Astrocyte of the cerebellum (primary cell): Measurements from ENCODE around the gene SUPT6H.
A peak's percentile ranks its signal among the peaks of the same experiment; 100 is the strongest.

ENCODE experiments used
- DNase-seq: peaks from one replicate; pipeline ENCODE4 v3.0.0-alpha.2; 2011; ENCODE audit warnings: low read depth
- H3K4me3 ChIP-seq: 2 replicates; pipeline ENCODE4 v1.5.1; 2011; ENCODE audit warnings: mild to moderate bottlenecking, low read depth, low read length, moderate library complexity
- CTCF ChIP-seq: IDR thresholded peaks from 2 replicates; pipeline ENCODE4 v1.5.1; 2012; ENCODE audit warnings: low read length, low read depth, moderate library complexity, mild to moderate bottlenecking; ENCODE audit errors: missing control alignments
- in situ Hi-C: cut with HindIII; loops from 2 replicates; pipeline ENCODE4 v1.10.0; 2017; ENCODE audit warnings: low sequenced_read_pairs

The SUPT6H gene

DNA sequence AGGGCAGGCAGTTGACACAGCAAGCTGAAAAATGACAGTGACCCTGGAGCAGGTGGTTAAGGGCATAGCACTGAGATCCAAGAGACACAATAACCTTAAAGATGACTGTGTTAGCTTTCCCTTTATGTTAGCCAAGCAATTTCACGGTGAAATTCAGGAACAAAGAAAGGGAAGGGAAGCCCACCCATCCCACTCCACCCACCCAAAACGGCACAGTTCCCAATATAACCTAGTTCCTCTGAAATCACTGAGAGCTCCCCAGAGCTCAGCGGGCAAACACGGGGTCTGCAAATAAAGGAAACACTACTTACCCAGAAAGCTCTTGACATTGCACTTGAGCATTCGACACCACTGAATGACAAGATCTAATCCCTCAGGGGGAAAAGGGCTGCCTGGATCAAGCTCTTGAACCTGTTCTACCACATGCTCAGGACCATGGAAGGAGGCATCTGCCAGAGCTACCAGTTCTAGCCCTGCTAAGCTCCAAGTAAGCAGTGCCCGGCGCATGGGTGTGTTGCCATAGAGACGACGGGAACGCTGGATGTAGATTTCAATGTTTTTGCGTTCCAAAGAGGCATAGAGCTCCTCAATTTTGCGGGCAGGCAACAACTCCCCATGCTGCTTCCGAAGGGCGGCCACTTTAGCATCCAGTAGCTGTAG, 27.7 kb upstream of the SUPT6H start:
- TF ChIP-seq CTCF: no peak
- in situ Hi-C loops: no loop called here
- no peak overlapping the region for H3K4me3 ChIP-seq
- no peak for DNase-seq

DNA sequence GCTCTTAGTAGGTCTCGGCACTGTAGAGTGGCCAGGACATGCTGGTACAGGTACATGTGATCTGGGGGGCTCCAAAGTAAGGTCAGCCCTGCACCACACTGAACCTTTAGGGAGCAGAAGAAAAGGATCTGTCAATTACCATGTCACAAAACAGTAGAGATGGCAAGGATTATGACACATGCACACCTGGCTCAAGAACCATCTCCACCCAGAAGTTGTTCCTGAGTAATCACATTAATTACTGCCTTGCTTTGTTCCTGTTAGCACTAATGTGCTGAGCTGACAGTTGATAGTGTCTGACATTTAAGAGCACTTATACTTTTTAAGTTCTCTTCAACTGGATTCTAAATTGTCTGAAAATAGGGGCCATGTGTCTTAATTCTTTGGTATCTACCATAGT, 26.5 kb upstream of the SUPT6H start:
- in situ Hi-C loops: no loop called here
- DNase-seq: no peak
- H3K4me3 ChIP-seq: no peak overlapping the region
- no peak for TF ChIP-seq CTCF

DNA sequence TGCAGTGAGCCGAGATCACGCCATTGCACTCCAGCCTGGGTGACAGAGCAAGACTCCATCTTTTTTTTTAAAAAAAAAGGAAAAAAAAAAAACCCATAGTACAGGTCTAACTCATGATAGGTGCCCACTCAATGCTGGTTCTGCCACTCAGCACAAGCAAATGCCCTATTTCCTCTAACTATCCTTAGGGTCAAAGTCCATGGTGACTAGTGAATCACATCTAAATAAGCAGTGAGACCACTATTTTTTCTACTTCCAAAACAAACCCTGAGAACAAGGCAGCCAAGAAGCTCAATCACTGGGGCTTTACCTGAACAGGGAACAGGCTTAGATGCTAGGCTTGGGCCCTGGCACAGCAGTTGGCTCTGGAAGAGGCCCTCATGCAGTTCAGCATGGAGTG, 20.4 kb upstream of the SUPT6H start:
- H3K4me3 ChIP-seq: no peak overlapping the region
- TF ChIP-seq CTCF: no peak
- no peak for DNase-seq
- in situ Hi-C loops: no loop called here

DNA sequence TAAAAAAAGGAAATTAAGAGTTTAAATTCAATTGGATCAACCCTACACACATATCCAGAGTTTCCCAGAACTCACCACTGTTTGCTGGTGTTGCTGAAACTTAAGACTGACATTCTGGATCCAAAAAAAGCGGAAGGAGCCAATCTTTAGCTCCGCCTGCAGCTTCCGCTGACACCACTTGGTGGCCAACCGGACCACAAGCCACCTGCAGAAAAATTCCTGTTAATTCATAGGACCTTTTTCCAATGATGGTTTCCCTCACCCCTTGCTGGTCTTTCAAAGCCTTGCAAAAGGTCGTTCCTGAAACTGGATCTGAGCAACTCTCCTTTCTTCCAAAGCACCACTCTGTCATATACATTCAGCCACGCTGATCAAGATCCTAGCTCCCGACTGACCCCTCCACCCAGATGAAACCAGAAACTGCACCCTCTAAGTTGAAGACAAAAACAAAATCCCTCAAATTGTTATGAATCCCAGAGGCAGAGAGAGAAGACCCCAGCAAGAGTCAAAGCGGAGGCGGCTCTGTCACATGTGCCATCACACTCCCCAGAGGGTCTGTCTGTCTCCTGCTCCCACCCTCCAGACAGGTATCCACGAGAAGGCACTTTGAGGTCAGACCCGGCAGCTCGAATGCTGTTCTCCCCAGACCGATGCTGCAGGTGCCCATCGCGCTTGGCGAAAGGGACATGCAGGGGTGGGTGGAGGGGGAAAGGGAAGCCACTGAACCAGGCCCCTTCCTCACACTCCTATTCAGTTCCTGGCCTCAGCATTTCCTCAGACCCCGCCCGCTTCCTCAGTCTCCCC, 17.8 kb upstream of the SUPT6H start:
- DNase-seq: peak; percentile 18
- H3K4me3 ChIP-seq: peak overlapping the region; percentile 84
- in situ Hi-C loops: no loop called here
- peak; percentile 56 for TF ChIP-seq CTCF

- peak; percentile 80 for DNase-seq
- peak within 1 kb of the TSS; percentile 84 for H3K4me3 ChIP-seq
- in situ Hi-C loops: no loop called here
- no peak for TF ChIP-seq CTCF
Observed at GRCh38 chr17:28644787-28645575, 17.0 kb upstream of the SUPT6H start, which contains the start of gene BLTP2. Gene BLTP2 (minus strand): TSS chr17:28645158. CDS start chr17:28645056, 102 bp downstream.

DNA sequence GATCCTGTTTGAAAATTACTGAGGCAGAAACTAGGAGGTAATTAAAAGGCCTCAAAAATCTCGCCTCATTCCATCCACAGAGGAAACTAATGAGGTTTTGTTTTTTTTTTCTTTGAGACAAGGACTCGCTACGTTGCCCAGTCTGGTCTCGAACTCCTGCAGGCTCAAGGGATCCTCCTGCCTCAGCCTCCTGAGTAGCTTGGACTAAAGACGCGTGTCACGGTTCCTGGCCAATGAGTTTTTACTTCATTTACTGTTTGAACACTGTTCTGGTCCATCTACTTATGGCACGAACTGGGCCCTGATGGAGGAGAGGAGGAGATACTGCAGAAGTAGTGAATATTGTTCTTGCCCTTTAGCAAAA, 16.4 kb upstream of the SUPT6H start:
- in situ Hi-C loops: no loop called here
- TF ChIP-seq CTCF: no peak
- peak overlapping the region; percentile 84 for H3K4me3 ChIP-seq
- DNase-seq: no peak
